Activated CD8-positive, alpha-beta memory T cell treated with anti-CD3 and anti-CD28 coated beads, Interleukin-2, amount 50 U/mL, for 24 hours (primary cell): Measurements from ENCODE around the gene DPP4.

ENCODE experiments used
- DNase-seq: peaks from one replicate; pipeline ENCODE4 v3.0.0-alpha.2; 2020; ENCODE audit errors: extremely low read depth

DPP4 gene

GRCh38 chr2:162085090-162085891, 11.3 kb upstream of the DPP4 start:
- DNase-seq: no peak

- no peak for DNase-seq
Observed at GRCh38 chr2:162084536-162084935, 10.5 kb upstream of the DPP4 start.

- DNase-seq: no peak
Observed at GRCh38 chr2:162082681-162083080, 8.7 kb upstream of the DPP4 start.

- DNase-seq: no peak
Observed at GRCh38 chr2:162082036-162082435, 8.0 kb upstream of the DPP4 start.

GRCh38 chr2:162079514-162079913, 5.5 kb upstream of the DPP4 start:
- DNase-seq: no peak

GRCh38 chr2:162075689-162076132, 1.7 kb upstream of the DPP4 start:
- DNase-seq: no peak

GRCh38 chr2:162074928-162075688, 1.1 kb upstream of the DPP4 start:
- no peak for DNase-seq

GRCh38 chr2:162074632-162074895, 549 bp upstream of the DPP4 start:
- DNase-seq: no peak

GRCh38 chr2:162072976-162073887, 783 bp downstream of the DPP4 start:
- no peak for DNase-seq

GRCh38 chr2:162072181-162072702, 1.8 kb downstream of the DPP4 start:
- no peak for DNase-seq

- no peak for DNase-seq
Observed at GRCh38 chr2:162071001-162071400, 3.0 kb downstream of the DPP4 start.

- DNase-seq: no peak
Observed at GRCh38 chr2:162070228-162070936, 3.6 kb downstream of the DPP4 start.

GRCh38 chr2:162069267-162069903, 4.6 kb downstream of the DPP4 start:
- DNase-seq: no peak

- no peak for DNase-seq
Observed at GRCh38 chr2:162067596-162067995, 6.4 kb downstream of the DPP4 start.

- no peak for DNase-seq
Observed at GRCh38 chr2:162065767-162066166, 8.2 kb downstream of the DPP4 start.

GRCh38 chr2:162063899-162064298, 10.1 kb downstream of the DPP4 start:
- no peak for DNase-seq

- no peak for DNase-seq
Observed at GRCh38 chr2:162063281-162063680, 10.7 kb downstream of the DPP4 start.

- DNase-seq: no peak
Observed at GRCh38 chr2:162062559-162062958, 11.5 kb downstream of the DPP4 start.

GRCh38 chr2:162061021-162061420, 13.0 kb downstream of the DPP4 start:
- DNase-seq: no peak

- DNase-seq: no peak
Observed at GRCh38 chr2:162060532-162060931, 13.5 kb downstream of the DPP4 start.
